Mammary epithelial cell (primary cell): ENCODE data around the gene CAPN3.

Experiments
- EZH2 ChIP-seq: IDR thresholded peaks from 2 replicates; pipeline ENCODE4 v1.6.1; 2012; ENCODE audit warnings: low read length, inconsistent platforms, borderline replicate concordance
- TF ChIP-seq, protein P1 (sequence below), 2 donors: IDR thresholded peaks in 1 of 2; conservative IDR thresholded peaks in 1 of 2; 2 replicates each; pipeline ENCODE4 v1.5.1; 2011 to 2012; ENCODE audit warnings: inconsistent platforms in 2 of 2, low read length in 2 of 2, mild to moderate bottlenecking in 2 of 2, control low read depth in 1 of 2, low read depth in 1 of 2; ENCODE audit not compliant: insufficient read depth in 1 of 2; ENCODE audit errors: extremely low read depth in 1 of 2

DNA sequence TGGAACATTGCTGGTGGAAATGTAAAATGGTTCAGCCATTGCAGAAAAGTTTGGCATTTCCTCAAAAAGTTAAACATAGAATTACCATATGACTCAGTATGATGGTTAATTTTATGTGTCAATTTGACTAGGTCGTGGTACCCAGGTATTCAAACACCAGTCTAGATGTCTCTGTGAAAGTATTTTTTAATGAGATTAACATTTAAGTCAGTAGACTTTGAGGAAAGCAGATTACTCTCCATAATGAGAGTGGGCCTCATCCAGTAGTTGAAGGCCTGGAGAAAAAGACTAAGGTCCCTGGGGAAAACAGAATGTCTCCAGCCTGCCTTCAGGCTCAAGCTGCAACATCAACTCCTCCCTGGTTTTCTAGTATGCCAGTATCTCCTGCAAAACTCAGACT lies 43.8 kb upstream of the CAPN3 start:
- TF ChIP-seq, protein P1, sequence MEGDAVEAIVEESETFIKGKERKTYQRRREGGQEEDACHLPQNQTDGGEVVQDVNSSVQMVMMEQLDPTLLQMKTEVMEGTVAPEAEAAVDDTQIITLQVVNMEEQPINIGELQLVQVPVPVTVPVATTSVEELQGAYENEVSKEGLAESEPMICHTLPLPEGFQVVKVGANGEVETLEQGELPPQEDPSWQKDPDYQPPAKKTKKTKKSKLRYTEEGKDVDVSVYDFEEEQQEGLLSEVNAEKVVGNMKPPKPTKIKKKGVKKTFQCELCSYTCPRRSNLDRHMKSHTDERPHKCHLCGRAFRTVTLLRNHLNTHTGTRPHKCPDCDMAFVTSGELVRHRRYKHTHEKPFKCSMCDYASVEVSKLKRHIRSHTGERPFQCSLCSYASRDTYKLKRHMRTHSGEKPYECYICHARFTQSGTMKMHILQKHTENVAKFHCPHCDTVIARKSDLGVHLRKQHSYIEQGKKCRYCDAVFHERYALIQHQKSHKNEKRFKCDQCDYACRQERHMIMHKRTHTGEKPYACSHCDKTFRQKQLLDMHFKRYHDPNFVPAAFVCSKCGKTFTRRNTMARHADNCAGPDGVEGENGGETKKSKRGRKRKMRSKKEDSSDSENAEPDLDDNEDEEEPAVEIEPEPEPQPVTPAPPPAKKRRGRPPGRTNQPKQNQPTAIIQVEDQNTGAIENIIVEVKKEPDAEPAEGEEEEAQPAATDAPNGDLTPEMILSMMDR (conservative IDR thresholded peaks at IDR 0.05 in 1 of 2, IDR thresholded peaks at IDR 0.05 in 1 of 2; ENCODE audit: extremely low read depth in 1 of 2, insufficient read depth in 1 of 2, low read depth in 1 of 2, low read length in 2 of 2) = no peak
- TF ChIP-seq EZH2 = no peak
